NCI-H187 treated with DMSO at 0.1 percent for 48 hours (cell line): Measurements from ENCODE around the gene AIRE.
"Not testable (repeated sequence)": the region's sequence is repeated elsewhere in the genome, so short reads cannot be mapped to it uniquely, and the experiment has no call there.

ENCODE experiments used
- DNase-seq: peaks from one replicate; lab custom pipeline; 2025; lab: John Stamatoyannopoulos, UW

AIRE gene

GRCh38 chr21:44291936-44292811, 6.5 kb downstream of the AIRE start:
- no peak for DNase-seq

- no peak for DNase-seq
These were observed 7.1 kb downstream of the AIRE start for GRCh38 chr21:44292812-44293195.

- no peak for DNase-seq
These were observed 8.0 kb downstream of the AIRE start for GRCh38 chr21:44293551-44294231.

DNA sequence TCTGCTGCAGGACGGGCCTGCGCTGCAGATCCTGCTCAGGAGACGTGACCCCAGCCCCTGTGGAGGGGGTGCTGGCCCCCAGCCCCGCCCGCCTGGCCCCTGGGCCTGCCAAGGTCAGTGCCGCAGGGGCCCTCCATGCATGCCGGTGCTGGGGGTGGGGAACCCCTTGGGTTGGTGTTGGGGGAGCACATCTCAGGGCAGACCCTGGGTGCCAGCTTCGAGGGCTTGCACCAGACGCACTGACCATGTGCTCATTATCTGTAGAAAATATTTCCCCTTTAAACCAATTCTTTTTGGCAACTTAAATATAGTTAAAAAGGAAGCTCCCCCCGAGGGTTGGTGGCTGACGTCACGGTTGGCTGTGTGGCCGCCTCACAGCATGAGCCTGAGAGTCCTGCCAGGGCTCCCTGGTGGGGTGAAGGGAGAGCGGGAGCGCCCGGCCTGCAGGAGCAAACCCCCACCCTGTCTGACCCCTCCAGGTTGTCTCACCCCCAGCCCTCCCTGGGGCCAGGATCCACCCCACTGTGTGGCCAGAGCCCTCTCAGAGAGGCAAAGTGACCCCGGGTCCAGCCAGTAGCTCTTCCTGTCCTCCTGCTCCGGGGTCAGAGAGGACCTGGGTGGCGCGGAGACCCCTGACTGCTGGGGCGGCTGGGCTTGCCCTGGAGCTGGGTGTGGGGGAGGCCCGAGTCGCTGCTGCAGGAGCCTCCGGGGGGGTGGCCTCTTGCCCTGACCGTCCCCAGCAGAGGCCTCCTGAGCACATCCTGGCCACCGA, 8.9 kb downstream of the AIRE start:
- DNase-seq: no peak

DNA sequence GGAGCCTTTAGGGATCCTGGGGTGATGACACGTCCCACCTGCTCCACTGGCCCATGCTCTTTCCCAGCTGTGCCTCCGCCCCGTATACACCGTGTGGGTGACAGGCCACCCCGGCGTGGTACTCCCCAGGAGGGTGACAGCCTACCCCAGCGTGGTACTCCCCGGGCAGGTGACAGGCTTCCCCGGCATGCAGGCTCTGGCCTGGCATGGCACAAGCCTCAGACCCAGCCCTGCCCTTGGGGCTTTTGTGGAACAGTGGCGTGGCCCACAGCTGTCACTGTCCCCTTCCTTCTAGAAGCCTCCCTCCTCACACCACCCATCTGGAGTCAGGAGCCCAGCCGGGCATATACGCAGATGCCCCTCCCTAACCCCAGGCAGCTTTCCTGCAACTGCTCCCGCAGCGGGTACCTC, 9.5 kb downstream of the AIRE start:
- DNase-seq: no peak

DNA sequence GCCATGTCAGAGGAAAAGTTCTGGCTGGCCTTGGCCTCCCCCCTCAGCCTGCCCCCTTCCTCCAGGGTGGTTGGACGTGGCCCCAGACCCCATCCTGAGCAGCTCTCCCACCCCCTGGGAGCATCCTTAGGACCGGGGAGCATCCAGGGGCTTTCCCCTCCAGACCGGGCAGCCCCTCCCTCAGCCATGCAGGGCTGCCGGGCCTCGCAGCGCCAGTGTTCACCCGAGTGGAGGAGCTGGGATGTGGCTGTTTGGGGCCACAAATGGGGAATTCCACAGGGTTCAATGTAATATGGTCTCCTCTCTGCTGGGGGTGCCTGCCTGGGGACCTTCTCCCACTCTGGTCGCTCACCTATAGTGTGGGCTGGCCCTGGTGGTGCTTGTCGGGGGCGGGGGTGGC, 10.0 kb downstream of the AIRE start:
- no peak for DNase-seq

GRCh38 chr21:44296103-44296519, 10.4 kb downstream of the AIRE start:
- DNase-seq: no peak

GRCh38 chr21:44296916-44297315, 11.2 kb downstream of the AIRE start:
- no peak for DNase-seq

GRCh38 chr21:44297525-44298290, 12.0 kb downstream of the AIRE start:
- peak; percentile 48 for DNase-seq

GRCh38 chr21:44298301-44298700, 12.6 kb downstream of the AIRE start:
- no peak for DNase-seq

DNA sequence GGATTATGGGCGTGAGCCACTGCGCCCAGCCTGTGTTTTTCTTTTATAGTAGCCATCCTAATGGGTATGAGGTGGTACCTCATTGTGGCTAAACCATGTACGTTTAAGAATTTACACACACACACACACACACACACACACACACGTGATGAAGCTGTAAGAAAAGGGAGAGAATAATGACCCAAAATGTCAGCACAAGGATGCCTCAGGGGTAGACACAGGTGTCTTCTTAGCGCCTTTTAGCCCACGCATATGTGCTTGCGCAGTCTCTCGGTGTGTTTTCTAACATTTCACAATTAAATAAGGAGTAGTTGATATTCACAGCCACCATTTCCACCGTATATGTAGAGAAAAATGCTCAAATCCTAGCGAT, 13.4 kb downstream of the AIRE start:
- DNase-seq: no peak

DNA sequence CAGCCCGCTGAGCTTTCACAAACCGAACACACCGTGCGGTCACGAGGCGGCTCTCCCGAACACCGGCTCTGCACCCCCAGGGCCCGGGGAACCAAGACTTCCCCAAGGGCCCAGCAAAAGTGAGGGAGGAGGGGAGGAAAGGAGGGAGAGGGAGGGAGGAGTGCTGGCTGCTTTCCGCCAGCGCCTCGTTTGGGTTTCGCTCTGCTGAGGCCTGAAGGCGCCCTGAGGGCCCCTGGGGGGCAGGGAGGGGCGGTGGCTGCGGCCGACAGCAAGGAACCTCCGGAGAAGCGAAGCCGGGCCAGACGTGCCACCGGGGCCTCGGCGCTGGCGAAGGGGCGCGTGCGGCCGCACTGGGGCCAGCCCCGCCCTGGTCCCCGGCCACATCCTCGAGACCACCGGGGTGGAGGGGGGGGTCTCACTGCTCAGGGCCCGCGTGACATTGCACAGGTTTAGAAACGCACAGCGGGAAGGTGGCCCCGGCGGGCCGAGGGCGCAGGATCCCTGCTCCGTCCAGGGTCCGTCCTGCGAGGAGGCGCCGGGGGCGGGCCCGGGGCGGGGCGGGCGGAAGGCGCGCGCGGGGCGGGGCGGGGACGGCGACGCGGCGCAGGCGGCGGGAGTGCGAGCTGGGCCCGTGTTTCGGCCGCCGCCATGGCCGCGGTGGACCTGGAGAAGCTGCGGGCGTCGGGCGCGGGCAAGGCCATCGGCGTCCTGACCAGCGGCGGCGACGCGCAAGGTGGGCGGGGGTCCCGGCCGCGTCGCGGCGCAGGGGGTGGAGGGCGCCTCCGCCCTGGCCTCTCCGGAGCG, 14.0 kb downstream of the AIRE start, which contains the start of gene PFKL:
TSS of gene PFKL (plus strand) at position 596 of the 804 bp plus-strand sequence. CDS start at position 649, 53 bp downstream.
- DNase-seq: no peak

GRCh38 chr21:44300262-44300959, 14.7 kb downstream of the AIRE start:
- no peak for DNase-seq

DNA sequence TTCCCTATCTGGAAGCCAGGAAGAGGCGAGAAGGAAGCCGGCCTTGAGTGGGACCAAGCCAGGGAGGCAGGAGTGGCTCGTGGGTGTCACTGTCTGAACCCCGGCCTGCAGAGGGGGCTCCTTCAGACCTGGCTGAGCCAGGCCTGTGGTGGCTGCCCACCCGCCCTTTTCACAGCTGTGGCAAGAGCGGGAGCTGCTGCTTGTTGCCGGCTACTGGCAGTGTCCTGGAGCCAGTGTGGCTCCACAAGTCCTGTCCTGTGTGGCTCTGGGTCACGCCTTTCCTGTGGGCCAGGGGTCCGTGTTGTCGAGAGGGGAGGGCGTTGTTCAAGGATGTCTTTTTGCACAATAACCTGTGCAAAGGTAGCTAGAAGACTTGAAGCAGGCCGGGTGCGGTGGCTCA, 15.5 kb downstream of the AIRE start:
- no peak for DNase-seq

GRCh38 chr21:44301961-44302406, 16.3 kb downstream of the AIRE start:
- no peak for DNase-seq

DNA sequence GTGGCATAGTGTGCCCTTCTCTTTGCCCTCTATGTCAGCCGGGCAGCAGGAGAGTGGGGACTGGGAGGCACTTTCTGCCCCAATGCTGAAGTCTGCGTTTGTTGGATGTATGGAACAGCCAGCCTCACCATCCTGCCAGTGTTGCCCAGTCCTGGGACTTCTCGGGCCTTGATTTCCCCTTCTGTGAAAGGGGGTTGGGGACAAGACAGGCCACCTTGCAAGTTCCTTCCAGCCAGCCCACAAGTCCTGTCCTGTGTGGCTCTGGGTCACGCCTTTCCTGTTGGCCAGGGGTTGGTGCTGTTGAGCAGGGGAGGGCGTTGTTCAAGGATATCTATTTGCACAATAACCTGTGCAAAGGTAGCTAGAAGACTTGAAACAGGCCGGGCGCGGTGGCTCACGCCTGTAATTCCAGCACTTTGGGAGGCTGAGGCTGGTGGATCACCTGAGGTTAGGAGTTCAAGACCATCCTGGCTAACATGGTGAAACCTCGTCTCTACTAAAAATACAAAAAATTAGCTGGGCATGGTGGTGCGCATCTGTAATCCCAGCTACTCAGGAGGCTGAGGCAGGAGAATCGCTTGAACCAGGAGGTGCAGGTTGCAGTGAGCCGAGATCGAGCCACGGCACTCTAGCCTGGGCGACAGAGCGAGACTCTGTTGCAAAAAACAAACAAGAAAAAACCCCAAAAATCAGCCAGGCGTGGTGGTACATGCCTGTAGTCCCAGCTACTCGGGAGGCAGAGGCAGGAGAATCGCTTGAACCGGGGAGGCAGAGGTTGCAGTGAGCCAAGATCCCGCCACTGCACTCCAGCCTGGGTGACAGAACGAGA, 17.1 kb downstream of the AIRE start:
- not testable (repeated sequence) for DNase-seq

- DNase-seq: no peak
These were observed 17.9 kb downstream of the AIRE start for GRCh38 chr21:44303490-44303981.

- DNase-seq: no peak
These were observed 18.4 kb downstream of the AIRE start for GRCh38 chr21:44304011-44304616.

GRCh38 chr21:44304877-44305293, 19.2 kb downstream of the AIRE start:
- no peak for DNase-seq
